H9 (cell line): ENCODE results near the gene ANKH. TPM values are rescaled to one million over a fixed set of nuclear protein-coding genes. Genes with fewer than 3 reads are reported as not detected.

Experiments used
- DNase-seq: peaks from one replicate; pipeline ENCODE4 v3.0.0-alpha.2; 2017
- H2AFZ ChIP-seq: one replicate; pipeline ENCODE4 v1.6.1; 2013; ENCODE audit warnings: mild to moderate bottlenecking, low read length, control low read depth, moderate library complexity
- H2AK5ac ChIP-seq: 2 replicates; pipeline ENCODE4 v1.6.1; 2013; ENCODE audit warnings: low read length, control low read depth, mixed read lengths; ENCODE audit not compliant: insufficient read length
- H2BK120ac ChIP-seq: one replicate; pipeline ENCODE4 v1.6.1; 2013; ENCODE audit warnings: low read depth, mild to moderate bottlenecking, low read length, control low read depth, inconsistent platforms; ENCODE audit not compliant: poor library complexity, severe bottlenecking
- H2BK12ac ChIP-seq: 2 replicates; pipeline ENCODE4 v1.6.1; 2013; ENCODE audit warnings: low read length, control low read depth, mixed read lengths, low read depth; ENCODE audit not compliant: insufficient read length
- H2BK15ac ChIP-seq: 2 replicates; pipeline ENCODE4 v1.6.1; 2013; ENCODE audit warnings: low read depth, low read length, control low read depth
- H2BK20ac ChIP-seq: one replicate; pipeline ENCODE4 v1.6.1; 2013; ENCODE audit warnings: low read depth, mild to moderate bottlenecking, low read length, control low read depth, inconsistent platforms; ENCODE audit not compliant: poor library complexity, severe bottlenecking
- H2BK5ac ChIP-seq: 2 replicates; pipeline ENCODE4 v1.6.1; 2013; ENCODE audit warnings: low read length, control low read depth, mixed read lengths; ENCODE audit not compliant: insufficient read length
- H3K14ac ChIP-seq: 2 replicates; pipeline ENCODE4 v1.6.1; 2013; ENCODE audit warnings: low read length, control low read depth; ENCODE audit not compliant: insufficient read depth
- H3K18ac ChIP-seq: 2 replicates; pipeline ENCODE4 v1.6.1; 2013; ENCODE audit warnings: low read depth, mild to moderate bottlenecking, mixed read lengths, low read length, control low read depth; ENCODE audit not compliant: insufficient read length
- H3K23ac ChIP-seq: 2 replicates; pipeline ENCODE4 v1.6.1; 2013; ENCODE audit warnings: low read length, control low read depth, mixed read lengths, low read depth; ENCODE audit not compliant: insufficient read length
- H3K23me2 ChIP-seq: 2 replicates; pipeline ENCODE4 v1.6.1; 2013; ENCODE audit warnings: low read depth, mild to moderate bottlenecking, mixed read lengths, low read length, control low read depth; ENCODE audit not compliant: insufficient read length, poor library complexity, severe bottlenecking
- H3K27ac ChIP-seq: 2 replicates; pipeline ENCODE4 v1.5.1; 2013; ENCODE audit warnings: low read length, control low read depth, mixed read lengths, low read depth; ENCODE audit not compliant: insufficient read length
- H3K27me3 ChIP-seq: 2 replicates; pipeline ENCODE4 v1.6.1; 2013; ENCODE audit warnings: low read length, control low read depth, inconsistent platforms; ENCODE audit not compliant: insufficient read depth
- H3K4ac ChIP-seq: 2 replicates; pipeline ENCODE4 v1.6.1; 2013; ENCODE audit warnings: low read depth, mild to moderate bottlenecking, control low read depth, inconsistent platforms, low read length, moderate library complexity
- H3K4me1 ChIP-seq: 2 replicates; pipeline ENCODE4 v1.6.1; 2013; ENCODE audit warnings: low read length, control low read depth, inconsistent platforms; ENCODE audit not compliant: insufficient read depth
- H3K4me2 ChIP-seq: 2 replicates; pipeline ENCODE4 v1.6.1; 2013; ENCODE audit warnings: low read length, control low read depth, mixed read lengths; ENCODE audit not compliant: insufficient read length, insufficient read depth
- H3K56ac ChIP-seq: 2 replicates; pipeline ENCODE4 v1.6.1; 2013; ENCODE audit warnings: low read depth, mild to moderate bottlenecking, mixed read lengths, low read length, control low read depth; ENCODE audit not compliant: insufficient read length
- H3K79me1 ChIP-seq: 2 replicates; pipeline ENCODE4 v1.6.1; 2013; ENCODE audit warnings: low read depth, mild to moderate bottlenecking, moderate library complexity, low read length, control low read depth, inconsistent platforms; ENCODE audit not compliant: insufficient read depth, poor library complexity, severe bottlenecking
- H3K79me2 ChIP-seq: 2 replicates; pipeline ENCODE4 v1.6.1; 2013; ENCODE audit warnings: low read length, control low read depth, inconsistent platforms; ENCODE audit not compliant: insufficient read depth
- H3K9ac ChIP-seq: 2 replicates; pipeline ENCODE4 v1.6.1; 2013; ENCODE audit warnings: low read length, control low read depth, mixed read lengths; ENCODE audit not compliant: insufficient read length; ENCODE audit errors: extremely low read depth
- H3K9me3 ChIP-seq: one replicate; pipeline ENCODE4 v1.6.1; 2013; ENCODE audit warnings: low read depth, low read length, inconsistent platforms; ENCODE audit not compliant: control insufficient read depth
- H3T11ph ChIP-seq: one replicate; pipeline ENCODE4 v1.6.1; 2013; ENCODE audit warnings: mild to moderate bottlenecking, low read length, control low read depth, inconsistent platforms
- H4K20me1 ChIP-seq: one replicate; pipeline ENCODE4 v1.6.1; 2013; ENCODE audit not compliant: control insufficient read depth, insufficient read length, insufficient read depth
- H4K5ac ChIP-seq: 2 replicates; pipeline ENCODE4 v1.6.1; 2013; ENCODE audit warnings: low read depth, mild to moderate bottlenecking, mixed read lengths, low read length, control low read depth; ENCODE audit not compliant: insufficient read length
- H4K8ac ChIP-seq: replicated peaks from 2 replicates; pipeline ENCODE4 v1.6.1; 2013; ENCODE audit warnings: low read length, control low read depth, mixed read lengths, low read depth; ENCODE audit not compliant: insufficient read length
- H4K91ac ChIP-seq: 2 replicates; pipeline ENCODE4 v1.6.1; 2013; ENCODE audit warnings: low read depth, mild to moderate bottlenecking, moderate library complexity, mixed read lengths, low read length, control low read depth; ENCODE audit not compliant: insufficient read length
- H3K27ac Mint-ChIP-seq, 3 experiments: 2 replicates in 2 of 3; 3 replicates in 1 of 3; pipeline ENCODE4 v1.8.0; 2020 to 2021; ENCODE audit warnings: mixed read lengths in 3 of 3, mild to moderate bottlenecking in 1 of 3, moderate library complexity in 1 of 3
- H3K27me3 Mint-ChIP-seq: 2 replicates; pipeline ENCODE4 v1.8.0; 2021; ENCODE audit warnings: low read depth, mild to moderate bottlenecking, moderate library complexity, mixed read lengths
- H3K36me3 Mint-ChIP-seq, 3 experiments: 2 replicates in 2 of 3; 3 replicates in 1 of 3; pipeline ENCODE4 v1.8.0; 2020 to 2021; ENCODE audit warnings: low read depth in 3 of 3, mixed read lengths in 3 of 3; ENCODE audit not compliant: insufficient read depth in 1 of 3
- H3K4me1 Mint-ChIP-seq, 2 experiments: 2 replicates each; pipeline ENCODE4 v1.8.0; 2020; ENCODE audit warnings: mixed read lengths in 2 of 2
- H3K4me3 Mint-ChIP-seq, 2 experiments: 2 replicates in 1 of 2; 3 replicates in 1 of 2; pipeline ENCODE4 v1.8.0; 2020 to 2021; ENCODE audit warnings: mild to moderate bottlenecking in 2 of 2, mixed read lengths in 2 of 2, moderate library complexity in 1 of 2
- H3K9me3 Mint-ChIP-seq, 2 experiments: 2 replicates in 1 of 2; 3 replicates in 1 of 2; pipeline ENCODE4 v1.8.0; 2020; ENCODE audit warnings: mild to moderate bottlenecking in 2 of 2, mixed read lengths in 2 of 2, moderate library complexity in 1 of 2
- CTCF ChIP-seq: fragments of 200-600 bp; sonication (generic); conservative IDR thresholded peaks from 3 replicates; pipeline ENCODE4 v1.8.0; 2021; ENCODE audit warnings: antibody characterized with exemption, mild to moderate bottlenecking
- whole genome bisulfite sequencing: extraction: QIAGEN DNeasy Blood & Tissue Kit; methylation state at CpG from one replicate; pipeline ENCODE4 v1.1.7; 2013; ENCODE audit warnings: missing lambda C conversion rate, low lambda C conversion rate, mixed read lengths; ENCODE audit not compliant: insufficient read length; ENCODE audit errors: extremely low coverage; 5-methylcytosine and 5-hydroxymethylcytosine counted together
- total RNA-seq: library from RNA; stranded (reverse); gene quantifications from 2 replicates; pipeline ENCODE4 v1.2.1, GENCODE V29; 2021

ANKH gene
- total RNA-seq, 1 experiment from 2014 or later = 9.6 TPM

GRCh38 chr5:14749579-14750101 lies 121.9 kb downstream of the ANKH start:
- H3T11ph ChIP-seq = no peak overlapping the region
- no peak overlapping the region for H3K4ac ChIP-seq
- peaks cover 9 to 10% of the 10 kb centered on the region in 2 experiments for H3K4me1 Mint-ChIP-seq
- no peak overlapping the region for H3K9ac ChIP-seq
- H3K36me3 Mint-ChIP-seq = no peaks in the 10 kb centered on the region; a peak in 1 of 7 replicates
- H3K4me1 ChIP-seq = peaks cover 3% of the 10 kb centered on the region; the same call in 1 of the 2 replicates
- TF ChIP-seq CTCF = no peak
- DNase-seq = no peak
- no peak overlapping the region for H2BK15ac ChIP-seq
- H3K4me2 ChIP-seq = no peak overlapping the region
- H3K23ac ChIP-seq = no peak overlapping the region
- no peak overlapping the region for H2BK12ac ChIP-seq
- WGBS = no CpG with 5 or more reads among the region's 4 CpGs
- no peak overlapping the region for H3K14ac ChIP-seq
- H3K27me3 ChIP-seq = no peaks in the 10 kb centered on the region
- no peaks in the 10 kb centered on the region for H3K9me3 ChIP-seq
- no peak overlapping the region for H4K5ac ChIP-seq
- no peak overlapping the region for H3K27ac ChIP-seq
- no peaks in the 10 kb centered on the region for H4K20me1 ChIP-seq
- H3K79me1 ChIP-seq = no peaks in the 10 kb centered on the region
- H3K79me2 ChIP-seq = no peaks in the 10 kb centered on the region
- no peak overlapping the region for H2AFZ ChIP-seq
- no peak overlapping the region for H3K18ac ChIP-seq
- H4K91ac ChIP-seq = no peak overlapping the region
- no peaks in the 10 kb centered on the region for H3K23me2 ChIP-seq
- H3K56ac ChIP-seq = no peak overlapping the region
- H2BK5ac ChIP-seq = no peak overlapping the region
- H3K27me3 Mint-ChIP-seq = no peaks in the 10 kb centered on the region
- H3K27ac Mint-ChIP-seq = no peak overlapping the region
- H3K9me3 Mint-ChIP-seq = no peaks in the 10 kb centered on the region
- H2BK120ac ChIP-seq = no peak overlapping the region
- no peak overlapping the region for H2BK20ac ChIP-seq
- H4K8ac ChIP-seq = no peak overlapping the region
- H3K4me3 Mint-ChIP-seq = no peak overlapping the region
- no peak overlapping the region for H2AK5ac ChIP-seq
